H1 (cell line): ENCODE results near the gene CACNA1E. TPM values are rescaled to one million over a fixed set of nuclear protein-coding genes. Genes with fewer than 3 reads are reported as not detected.

ENCODE experiments used
- CBX5 ChIP-seq: fragments of 300-800, 300-1000 bp; sonication (generic); IDR thresholded peaks from 2 replicates; pipeline ENCODE4 v1.7.1; 2016; ENCODE audit warnings: antibody characterized with exemption, low read length, low read depth
- RFX5 ChIP-seq: IDR thresholded peaks from 2 replicates; pipeline ENCODE4 v1.6.1; 2011; ENCODE audit warnings: low read depth, low read length, improper control_type of control experiment, borderline replicate concordance
- TAF1 ChIP-seq: IDR thresholded peaks from 2 replicates; pipeline ENCODE4 v1.6.1; 2011; ENCODE audit warnings: mild to moderate bottlenecking, low read depth, low read length
- TAF7 ChIP-seq: optimal IDR thresholded peaks from 2 replicates; pipeline ENCODE3; 2011; ENCODE audit warnings: low read depth, mild to moderate bottlenecking, inconsistent platforms, low read length, moderate library complexity, borderline replicate concordance
- polyA plus RNA-seq, 7 experiments: library from polyadenylated mRNA; depleted of rRNA in 3 of 7; stranded (reverse) in 5 of 7; unstranded in 2 of 7; fragments of >200 nt in 5 of 7; fragments of 200-250 nt in 2 of 7; gene quantifications; 1 replicate in 5 of 7; 2 replicates in 1 of 7; 4 replicates in 1 of 7; pipeline versions ENCODE4 v1.2.1 to v1.2.3, GENCODE V29; 2011 to 2013; ENCODE audit warnings: missing spikeins in 2 of 7, mixed read lengths in 2 of 7
- total RNA-seq: library from RNA; stranded (reverse); fragmentation: NEBNext Ultra II Directional; extraction: Animal tissue kit (Norgen Biotek cat#: 25700); gene quantifications from 2 replicates; pipeline ENCODE4 v1.2.1, GENCODE V29; 2021
- TF ChIP-seq, protein P1 (sequence below): fragments of 300-600 bp; sonication (generic); IDR thresholded peaks from 2 replicates; pipeline ENCODE4 v1.7.1; 2012; ENCODE audit warnings: low read length, moderate library complexity, mild to moderate bottlenecking, inconsistent platforms; ENCODE audit not compliant: insufficient replicate concordance

The CACNA1E gene
- total and polyA plus RNA-seq, 2 of the 8 experiments (the other 6 are each of a cell fraction or from before 2014, with no cell fraction given), result 0.98 to 1.3 TPM

DNA sequence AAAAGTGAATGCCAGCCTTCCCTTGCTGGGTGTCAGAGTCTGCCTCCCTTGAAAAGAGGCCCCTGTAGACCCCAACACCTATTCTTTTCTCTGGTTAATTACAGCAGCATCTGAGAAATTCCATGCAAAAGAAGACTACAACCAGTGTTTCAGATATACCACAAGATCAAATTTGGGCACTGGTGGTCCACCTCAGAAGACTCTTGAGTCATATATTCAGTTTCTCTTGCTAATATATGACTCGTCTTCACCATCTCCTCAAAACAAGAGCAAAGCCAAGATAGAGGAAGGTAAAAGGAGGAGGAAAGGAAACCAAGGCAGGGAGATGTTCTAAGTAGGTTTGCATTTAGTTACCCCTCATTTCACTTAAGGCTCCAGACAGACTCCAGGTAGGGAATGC, 318.3 kb downstream of the CACNA1E start (continued):
- TF ChIP-seq, protein P1, sequence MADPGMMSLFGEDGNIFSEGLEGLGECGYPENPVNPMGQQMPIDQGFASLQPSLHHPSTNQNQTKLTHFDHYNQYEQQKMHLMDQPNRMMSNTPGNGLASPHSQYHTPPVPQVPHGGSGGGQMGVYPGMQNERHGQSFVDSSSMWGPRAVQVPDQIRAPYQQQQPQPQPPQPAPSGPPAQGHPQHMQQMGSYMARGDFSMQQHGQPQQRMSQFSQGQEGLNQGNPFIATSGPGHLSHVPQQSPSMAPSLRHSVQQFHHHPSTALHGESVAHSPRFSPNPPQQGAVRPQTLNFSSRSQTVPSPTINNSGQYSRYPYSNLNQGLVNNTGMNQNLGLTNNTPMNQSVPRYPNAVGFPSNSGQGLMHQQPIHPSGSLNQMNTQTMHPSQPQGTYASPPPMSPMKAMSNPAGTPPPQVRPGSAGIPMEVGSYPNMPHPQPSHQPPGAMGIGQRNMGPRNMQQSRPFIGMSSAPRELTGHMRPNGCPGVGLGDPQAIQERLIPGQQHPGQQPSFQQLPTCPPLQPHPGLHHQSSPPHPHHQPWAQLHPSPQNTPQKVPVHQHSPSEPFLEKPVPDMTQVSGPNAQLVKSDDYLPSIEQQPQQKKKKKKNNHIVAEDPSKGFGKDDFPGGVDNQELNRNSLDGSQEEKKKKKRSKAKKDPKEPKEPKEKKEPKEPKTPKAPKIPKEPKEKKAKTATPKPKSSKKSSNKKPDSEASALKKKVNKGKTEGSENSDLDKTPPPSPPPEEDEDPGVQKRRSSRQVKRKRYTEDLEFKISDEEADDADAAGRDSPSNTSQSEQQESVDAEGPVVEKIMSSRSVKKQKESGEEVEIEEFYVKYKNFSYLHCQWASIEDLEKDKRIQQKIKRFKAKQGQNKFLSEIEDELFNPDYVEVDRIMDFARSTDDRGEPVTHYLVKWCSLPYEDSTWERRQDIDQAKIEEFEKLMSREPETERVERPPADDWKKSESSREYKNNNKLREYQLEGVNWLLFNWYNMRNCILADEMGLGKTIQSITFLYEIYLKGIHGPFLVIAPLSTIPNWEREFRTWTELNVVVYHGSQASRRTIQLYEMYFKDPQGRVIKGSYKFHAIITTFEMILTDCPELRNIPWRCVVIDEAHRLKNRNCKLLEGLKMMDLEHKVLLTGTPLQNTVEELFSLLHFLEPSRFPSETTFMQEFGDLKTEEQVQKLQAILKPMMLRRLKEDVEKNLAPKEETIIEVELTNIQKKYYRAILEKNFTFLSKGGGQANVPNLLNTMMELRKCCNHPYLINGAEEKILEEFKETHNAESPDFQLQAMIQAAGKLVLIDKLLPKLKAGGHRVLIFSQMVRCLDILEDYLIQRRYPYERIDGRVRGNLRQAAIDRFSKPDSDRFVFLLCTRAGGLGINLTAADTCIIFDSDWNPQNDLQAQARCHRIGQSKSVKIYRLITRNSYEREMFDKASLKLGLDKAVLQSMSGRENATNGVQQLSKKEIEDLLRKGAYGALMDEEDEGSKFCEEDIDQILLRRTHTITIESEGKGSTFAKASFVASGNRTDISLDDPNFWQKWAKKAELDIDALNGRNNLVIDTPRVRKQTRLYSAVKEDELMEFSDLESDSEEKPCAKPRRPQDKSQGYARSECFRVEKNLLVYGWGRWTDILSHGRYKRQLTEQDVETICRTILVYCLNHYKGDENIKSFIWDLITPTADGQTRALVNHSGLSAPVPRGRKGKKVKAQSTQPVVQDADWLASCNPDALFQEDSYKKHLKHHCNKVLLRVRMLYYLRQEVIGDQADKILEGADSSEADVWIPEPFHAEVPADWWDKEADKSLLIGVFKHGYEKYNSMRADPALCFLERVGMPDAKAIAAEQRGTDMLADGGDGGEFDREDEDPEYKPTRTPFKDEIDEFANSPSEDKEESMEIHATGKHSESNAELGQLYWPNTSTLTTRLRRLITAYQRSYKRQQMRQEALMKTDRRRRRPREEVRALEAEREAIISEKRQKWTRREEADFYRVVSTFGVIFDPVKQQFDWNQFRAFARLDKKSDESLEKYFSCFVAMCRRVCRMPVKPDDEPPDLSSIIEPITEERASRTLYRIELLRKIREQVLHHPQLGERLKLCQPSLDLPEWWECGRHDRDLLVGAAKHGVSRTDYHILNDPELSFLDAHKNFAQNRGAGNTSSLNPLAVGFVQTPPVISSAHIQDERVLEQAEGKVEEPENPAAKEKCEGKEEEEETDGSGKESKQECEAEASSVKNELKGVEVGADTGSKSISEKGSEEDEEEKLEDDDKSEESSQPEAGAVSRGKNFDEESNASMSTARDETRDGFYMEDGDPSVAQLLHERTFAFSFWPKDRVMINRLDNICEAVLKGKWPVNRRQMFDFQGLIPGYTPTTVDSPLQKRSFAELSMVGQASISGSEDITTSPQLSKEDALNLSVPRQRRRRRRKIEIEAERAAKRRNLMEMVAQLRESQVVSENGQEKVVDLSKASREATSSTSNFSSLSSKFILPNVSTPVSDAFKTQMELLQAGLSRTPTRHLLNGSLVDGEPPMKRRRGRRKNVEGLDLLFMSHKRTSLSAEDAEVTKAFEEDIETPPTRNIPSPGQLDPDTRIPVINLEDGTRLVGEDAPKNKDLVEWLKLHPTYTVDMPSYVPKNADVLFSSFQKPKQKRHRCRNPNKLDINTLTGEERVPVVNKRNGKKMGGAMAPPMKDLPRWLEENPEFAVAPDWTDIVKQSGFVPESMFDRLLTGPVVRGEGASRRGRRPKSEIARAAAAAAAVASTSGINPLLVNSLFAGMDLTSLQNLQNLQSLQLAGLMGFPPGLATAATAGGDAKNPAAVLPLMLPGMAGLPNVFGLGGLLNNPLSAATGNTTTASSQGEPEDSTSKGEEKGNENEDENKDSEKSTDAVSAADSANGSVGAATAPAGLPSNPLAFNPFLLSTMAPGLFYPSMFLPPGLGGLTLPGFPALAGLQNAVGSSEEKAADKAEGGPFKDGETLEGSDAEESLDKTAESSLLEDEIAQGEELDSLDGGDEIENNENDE, result no peak
- no peak for TF ChIP-seq TAF1
- TF ChIP-seq CBX5, result no peak
- TF ChIP-seq TAF7, result no peak
- TF ChIP-seq RFX5, result no peak
